CD14-positive monocyte (primary cell): ENCODE measurements around the gene PELI2. TPM values are rescaled to one million over a fixed set of nuclear protein-coding genes. Genes with fewer than 3 reads are reported as not detected.
A peak's percentile ranks its signal among the peaks of the same experiment; 100 is the strongest.

Source experiments
- DNase-seq, 3 donors: peaks; one replicate each; pipeline ENCODE4 v3.0.0-alpha.2; 2011 to 2022
- H2AFZ ChIP-seq: 2 replicates; pipeline ENCODE4 v1.6.0; 2012; ENCODE audit warnings: mild to moderate bottlenecking, low read depth, low read length, inconsistent platforms; ENCODE audit not compliant: insufficient read depth, poor library complexity, severe bottlenecking
- H3K27ac ChIP-seq, 2 donors: 1 replicate in 1 of 2; 2 replicates in 1 of 2; pipeline ENCODE4 v1.5.1; 2012 to 2013; ENCODE audit warnings: low read length in 2 of 2, control low read depth in 1 of 2, inconsistent platforms in 1 of 2, low read depth in 1 of 2, mild to moderate bottlenecking in 1 of 2
- H3K27me3 ChIP-seq, 2 donors: one replicate each; pipeline versions ENCODE4 v1.6.0 to v1.6.1; 2011 to 2013; ENCODE audit warnings: low read length in 2 of 2; ENCODE audit not compliant: control insufficient read depth in 2 of 2, insufficient read depth in 2 of 2
- H3K36me3 ChIP-seq, 2 donors: replicated peaks in 1 of 2; 1 replicate in 1 of 2; 2 replicates in 1 of 2; pipeline versions ENCODE4 v1.5.1 to v1.6.1; 2012 to 2013; ENCODE audit warnings: low read length in 2 of 2, control low read depth in 1 of 2, inconsistent platforms in 1 of 2, mild to moderate bottlenecking in 1 of 2; ENCODE audit not compliant: insufficient read depth in 2 of 2, control insufficient read depth in 1 of 2
- H3K4me1 ChIP-seq, 2 donors: 1 replicate in 1 of 2; 2 replicates in 1 of 2; pipeline versions ENCODE4 v1.5.1 to v1.6.1; 2012 to 2013; ENCODE audit warnings: low read length in 2 of 2, control low read depth in 1 of 2, inconsistent platforms in 1 of 2, mild to moderate bottlenecking in 1 of 2, moderate library complexity in 1 of 2; ENCODE audit not compliant: insufficient read depth in 2 of 2, control insufficient read depth in 1 of 2
- H3K4me2 ChIP-seq: replicated peaks from 2 replicates; pipeline ENCODE3; 2012; ENCODE audit warnings: low read length, moderate library complexity, mild to moderate bottlenecking; ENCODE audit not compliant: poor library complexity, severe bottlenecking; ENCODE audit errors: extremely low read depth
- H3K4me3 ChIP-seq, 3 experiments: fragments of 200-600 bp in 1 of 3; sonication (generic) in 1 of 3; replicated peaks in 1 of 3; 1 replicate in 2 of 3; 2 replicates in 1 of 3; pipeline ENCODE4 v1.5.1; 2011 to 2013; ENCODE audit warnings: low read length in 3 of 3, mild to moderate bottlenecking in 3 of 3, control low read depth in 2 of 3, low read depth in 2 of 3, inconsistent platforms in 1 of 3, moderate library complexity in 1 of 3
- H3K79me2 ChIP-seq: 2 replicates; pipeline ENCODE4 v1.6.0; 2012; ENCODE audit warnings: mild to moderate bottlenecking, control low read depth, inconsistent platforms, low read length, moderate library complexity; ENCODE audit not compliant: insufficient read depth
- H3K9ac ChIP-seq: 2 replicates; pipeline ENCODE4 v1.6.0; 2017; ENCODE audit warnings: low read length, mild to moderate bottlenecking; ENCODE audit not compliant: insufficient read depth, poor library complexity, severe bottlenecking
- H3K9me3 ChIP-seq, 2 donors: replicated peaks in 1 of 2; 1 replicate in 1 of 2; 2 replicates in 1 of 2; pipeline versions ENCODE4 v1.5.1 to v1.6.1; 2012 to 2013; ENCODE audit warnings: low read length in 2 of 2, control low read depth in 1 of 2; ENCODE audit not compliant: control insufficient read depth in 1 of 2, insufficient read depth in 1 of 2
- H4K20me1 ChIP-seq: 2 replicates; pipeline ENCODE4 v1.6.0; 2012; ENCODE audit warnings: mild to moderate bottlenecking, low read length, control low read depth, moderate library complexity; ENCODE audit not compliant: insufficient read depth
- H3K27ac Mint-ChIP-seq, 7 donors: one replicate each; pipeline ENCODE4 v1.8.0; 2020; ENCODE audit warnings: mild to moderate bottlenecking in 7 of 7, mixed read lengths in 7 of 7, moderate library complexity in 6 of 7, inconsistent platforms in 2 of 7
- H3K27me3 Mint-ChIP-seq, 3 donors: one replicate each; pipeline ENCODE4 v1.8.0; 2021 to 2022; ENCODE audit warnings: low read depth in 3 of 3, mild to moderate bottlenecking in 3 of 3, mixed read lengths in 3 of 3, moderate library complexity in 3 of 3, inconsistent platforms in 1 of 3
- H3K36me3 Mint-ChIP-seq, 2 donors: one replicate each; pipeline ENCODE4 v1.8.0; 2020; ENCODE audit warnings: mixed read lengths in 2 of 2, inconsistent platforms in 1 of 2, mild to moderate bottlenecking in 1 of 2
- H3K4me1 Mint-ChIP-seq: one replicate; pipeline ENCODE4 v1.8.0; 2020; ENCODE audit warnings: mild to moderate bottlenecking, mixed read lengths
- H3K4me3 Mint-ChIP-seq, 2 donors: one replicate each; pipeline ENCODE4 v1.8.0; 2020; ENCODE audit warnings: mild to moderate bottlenecking in 2 of 2, mixed read lengths in 2 of 2, moderate library complexity in 1 of 2
- H3K9me3 Mint-ChIP-seq, 7 donors: one replicate each; pipeline ENCODE4 v1.8.0; 2020 to 2022; ENCODE audit warnings: mixed read lengths in 7 of 7, mild to moderate bottlenecking in 6 of 7, moderate library complexity in 6 of 7, inconsistent platforms in 2 of 7
- WGBS: methylation state at CpG from one replicate; pipeline ENCODE4 v1.1.5; 2013; ENCODE audit warnings: missing lambda C conversion rate; ENCODE audit not compliant: insufficient coverage; 5-methylcytosine and 5-hydroxymethylcytosine counted together
- intact Hi-C, 2 donors: fragments of 100-400 bp; cut with micrococcal nuclease; formaldehyde crosslinking; loops; one replicate each; pipeline versions ENCODE4 v1.15.0 to v1.15.1; 2023
- polyA plus RNA-seq, 3 donors: library from polyadenylated mRNA; depleted of rRNA in 1 of 3; unstranded in 2 of 3; stranded (reverse) in 1 of 3; fragments of 300-500 nt in 2 of 3; fragments of >200 nt in 1 of 3; fragmentation: Illumina TruSeq in 2 of 3; gene quantifications; 1 replicate in 2 of 3; 2 replicates in 1 of 3; pipeline ENCODE4 v1.2.3, GENCODE V29; 2012 to 2021
- TF ChIP-seq, protein P1 (sequence below): fragments of 200-600 bp; IDR thresholded peaks from one replicate; pipeline ENCODE4 v1.8.0; 2022; ENCODE audit warnings: antibody characterized with exemption, mild to moderate bottlenecking

Gene PELI2
- polyA plus RNA-seq, 3 donors = 10.1 to 35.8 (median 12.5) TPM

DNA sequence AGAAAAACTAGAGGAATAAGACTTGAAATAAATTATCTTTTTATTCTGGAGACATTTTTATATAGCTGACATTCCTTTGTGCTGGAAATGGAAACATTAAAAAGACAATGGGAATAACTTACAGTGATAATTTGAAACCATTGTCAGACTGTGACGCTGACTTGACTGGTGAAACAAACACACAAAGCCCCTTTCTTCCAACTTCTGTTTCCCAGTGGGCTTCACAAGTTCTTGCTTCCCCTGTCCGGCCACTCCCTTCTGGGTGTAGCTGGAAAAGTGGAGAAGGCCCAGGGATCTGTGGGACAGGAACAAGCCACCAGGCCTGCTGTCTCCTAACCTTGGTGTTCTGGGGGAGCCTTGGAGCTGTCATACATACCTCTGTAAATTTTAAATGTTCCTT lies 58.8 kb downstream of the PELI2 start:
- Histone ChIP-seq H3K79me2 (peaks cover 80% of the 10 kb centered on the region), H3K27ac (no peak overlapping the region), H4K20me1 (peaks cover 98% of the 10 kb centered on the region), H3K27me3 (no peaks in the 10 kb centered on the region), H2AFZ (no peak overlapping the region), H3K9me3 (no peaks in the 10 kb centered on the region), H3K4me3 (no peak overlapping the region), H3K4me2 (no peak overlapping the region), H3K9ac (no peak overlapping the region), H3K4me1 (peaks cover 0 to 6% of the 10 kb centered on the region in 2 donors), H3K36me3 (peaks cover 10 to 26% of the 10 kb centered on the region in 2 donors)
- intact Hi-C loops = no loop called here
- WGBS = 88% methylated on average over 1 of the region's 2 CpGs
- Mint-ChIP-seq H3K36me3 (peaks cover 30 to 34% of the 10 kb centered on the region in 2 donors), H3K27me3 (peaks cover 0 to 6% (median 0%) of the 10 kb centered on the region in 3 donors), H3K4me1 (peaks cover 24% of the 10 kb centered on the region), H3K9me3 (no peaks in the 10 kb centered on the region), H3K4me3 (no peak overlapping the region), H3K27ac (no peak overlapping the region)
- TF ChIP-seq, protein P1, sequence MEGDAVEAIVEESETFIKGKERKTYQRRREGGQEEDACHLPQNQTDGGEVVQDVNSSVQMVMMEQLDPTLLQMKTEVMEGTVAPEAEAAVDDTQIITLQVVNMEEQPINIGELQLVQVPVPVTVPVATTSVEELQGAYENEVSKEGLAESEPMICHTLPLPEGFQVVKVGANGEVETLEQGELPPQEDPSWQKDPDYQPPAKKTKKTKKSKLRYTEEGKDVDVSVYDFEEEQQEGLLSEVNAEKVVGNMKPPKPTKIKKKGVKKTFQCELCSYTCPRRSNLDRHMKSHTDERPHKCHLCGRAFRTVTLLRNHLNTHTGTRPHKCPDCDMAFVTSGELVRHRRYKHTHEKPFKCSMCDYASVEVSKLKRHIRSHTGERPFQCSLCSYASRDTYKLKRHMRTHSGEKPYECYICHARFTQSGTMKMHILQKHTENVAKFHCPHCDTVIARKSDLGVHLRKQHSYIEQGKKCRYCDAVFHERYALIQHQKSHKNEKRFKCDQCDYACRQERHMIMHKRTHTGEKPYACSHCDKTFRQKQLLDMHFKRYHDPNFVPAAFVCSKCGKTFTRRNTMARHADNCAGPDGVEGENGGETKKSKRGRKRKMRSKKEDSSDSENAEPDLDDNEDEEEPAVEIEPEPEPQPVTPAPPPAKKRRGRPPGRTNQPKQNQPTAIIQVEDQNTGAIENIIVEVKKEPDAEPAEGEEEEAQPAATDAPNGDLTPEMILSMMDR = no peak
- DNase-seq = no peak

DNA sequence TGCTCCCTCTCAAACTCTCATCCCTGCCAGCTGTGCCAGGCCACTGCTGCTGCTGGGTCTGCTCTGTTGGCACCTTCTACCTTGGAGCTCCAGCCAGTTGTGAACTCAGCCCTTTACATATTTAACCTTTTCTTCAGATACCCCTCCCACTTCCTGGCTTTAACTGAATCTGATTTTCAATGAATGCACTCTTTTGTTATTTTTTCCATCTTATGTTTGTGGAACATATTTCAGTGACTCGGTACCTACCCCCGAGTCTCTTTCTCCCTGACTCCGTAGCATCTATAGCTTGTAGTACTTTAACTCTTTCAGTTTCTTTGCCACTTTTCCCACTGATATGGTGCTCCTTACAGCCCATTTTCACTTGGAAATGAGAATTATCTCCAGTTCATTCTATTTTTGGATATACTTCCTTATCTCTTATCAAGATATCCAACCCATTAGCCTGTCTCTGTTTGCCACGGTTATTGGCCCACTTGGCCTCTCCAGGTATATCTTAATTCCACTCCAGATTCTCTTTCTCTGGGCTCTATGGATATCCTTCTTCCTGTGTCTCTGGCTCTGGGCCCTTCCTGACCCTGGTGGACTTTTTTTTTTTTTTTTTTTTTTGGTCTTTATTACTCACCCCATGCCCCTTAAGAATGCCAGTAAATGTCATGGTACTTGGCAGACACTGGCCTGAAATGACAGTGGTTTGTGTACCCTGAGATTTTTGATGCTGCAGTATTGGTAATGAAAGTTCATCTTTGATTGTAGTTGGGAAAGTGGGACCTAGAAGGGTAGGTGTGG lies 62.7 kb downstream of the PELI2 start:
- WGBS = 96% methylated on average over 4 of the region's 4 CpGs
- Histone ChIP-seq H2AFZ (no peak overlapping the region), H3K79me2 (peaks cover 50% of the 10 kb centered on the region), H3K4me3 (no peak overlapping the region), H3K27me3 (no peaks in the 10 kb centered on the region), H3K27ac (peak overlapping the region in 1 of 2 donors; percentile 30), H3K4me1 (no peaks in the 10 kb centered on the region), H3K36me3 (peaks cover 10 to 31% of the 10 kb centered on the region in 2 donors), H3K4me2 (no peak overlapping the region), H3K9ac (no peak overlapping the region), H4K20me1 (peaks cover 98% of the 10 kb centered on the region), H3K9me3 (no peaks in the 10 kb centered on the region)
- no peak for DNase-seq
- H3K9me3 Mint-ChIP-seq = no peaks in the 10 kb centered on the region
- peaks cover 35 to 41% of the 10 kb centered on the region in 2 donors for H3K36me3 Mint-ChIP-seq
- H3K4me1 Mint-ChIP-seq = peaks cover 10% of the 10 kb centered on the region
- no peak overlapping the region for H3K4me3 Mint-ChIP-seq
- TF ChIP-seq, protein P1 = no peak
- H3K27ac Mint-ChIP-seq = peak overlapping the region in 4 of 7 donors; percentile 38 to 69 (median 55)
- H3K27me3 Mint-ChIP-seq = peaks cover 0 to 4% (median 0%) of the 10 kb centered on the region in 3 donors
- intact Hi-C loops = no loop called here
